Measurements from ENCODE around the gene KLHL22. TPM values are rescaled to one million over a fixed set of nuclear protein-coding genes. Genes with fewer than 3 reads are reported as not detected.

Gene KLHL22
- total and polyA plus RNA-seq, 2 donors (not counting 1 experiment from before 2014, with no cell fraction given) = 17.4 to 35.3 TPM

DNA sequence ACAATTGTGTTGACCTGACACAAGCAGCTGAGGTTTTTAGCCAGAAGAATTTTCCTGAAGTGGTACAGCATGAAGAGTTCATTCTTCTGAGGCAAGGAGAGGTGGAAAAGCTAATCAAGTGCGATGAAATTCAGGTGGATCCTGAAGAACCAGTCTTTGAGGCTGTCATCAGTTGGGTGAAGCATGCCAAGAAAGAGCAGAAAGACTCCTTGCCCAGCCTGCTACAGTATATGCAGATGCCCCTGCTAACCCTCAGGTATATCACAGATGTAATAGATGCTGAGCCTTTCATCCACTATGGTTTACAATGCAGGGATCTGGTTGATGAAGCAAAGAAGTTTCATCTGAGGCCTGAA lies 45.1 kb downstream of the KLHL22 start:
- Histone ChIP-seq H3K36me3 (ENCODE audit: control insufficient read depth, insufficient read depth, low read length) (no peaks in the 10 kb centered on the region), H3K4me1 (ENCODE audit: control insufficient read depth, extremely low read depth, insufficient read depth, low read length) (no peaks in the 10 kb centered on the region), H4K20me1 (ENCODE audit: control insufficient read depth, extremely low read depth, insufficient read depth, low read length) (no peaks in the 10 kb centered on the region), H3K4me3 (replicated peaks in 1 of 4; ENCODE audit: control extremely low read depth in 1 of 4, insufficient read depth in 1 of 4, low read depth in 3 of 4, low read length in 4 of 4) (no peak overlapping the region), H3K27me3 (ENCODE audit: control insufficient read depth, insufficient read depth, low read length) (no peaks in the 10 kb centered on the region), H3K27ac (ENCODE audit: insufficient read depth, low read length) (no peak overlapping the region), H3K9me3 (ENCODE audit: control insufficient read depth, insufficient read depth, low read depth, low read length) (no peaks in the 10 kb centered on the region), H3K4me2 (ENCODE audit: extremely low read depth, insufficient read depth, low read length) (no peak overlapping the region), H3K79me2 (ENCODE audit: control insufficient read depth, insufficient read depth, low read length) (no peaks in the 10 kb centered on the region), H2AFZ (ENCODE audit: low read length) (no peak overlapping the region), H3K9ac (ENCODE audit: insufficient read depth, low read length) (no peak overlapping the region)
- no peak for DNase-seq (ENCODE audit: low read depth in 2 of 2)
- no peak for TF ChIP-seq CTCF (conservative IDR thresholded peaks at IDR 0.05 in 1 of 2, IDR thresholded peaks at IDR 0.05 in 1 of 2; ENCODE audit: low read depth in 1 of 2, low read length in 2 of 2)
- TF ChIP-seq EZH2 (IDR thresholded peaks at IDR 0.05; ENCODE audit: low read length, missing control alignments) = no peak

GRCh38 chr22:20449819-20450550 lies 45.6 kb downstream of the KLHL22 start:
- Histone ChIP-seq H3K36me3 (ENCODE audit: control insufficient read depth, insufficient read depth, low read length) (no peaks in the 10 kb centered on the region), H3K9me3 (ENCODE audit: control insufficient read depth, insufficient read depth, low read depth, low read length) (no peaks in the 10 kb centered on the region), H3K4me1 (ENCODE audit: control insufficient read depth, extremely low read depth, insufficient read depth, low read length) (no peaks in the 10 kb centered on the region), H3K27me3 (ENCODE audit: control insufficient read depth, insufficient read depth, low read length) (no peaks in the 10 kb centered on the region), H3K4me3 (replicated peaks in 1 of 4; ENCODE audit: control extremely low read depth in 1 of 4, insufficient read depth in 1 of 4, low read depth in 3 of 4, low read length in 4 of 4) (no peak overlapping the region), H3K9ac (ENCODE audit: insufficient read depth, low read length) (no peak overlapping the region), H2AFZ (ENCODE audit: low read length) (no peak overlapping the region), H3K79me2 (ENCODE audit: control insufficient read depth, insufficient read depth, low read length) (no peaks in the 10 kb centered on the region), H4K20me1 (ENCODE audit: control insufficient read depth, extremely low read depth, insufficient read depth, low read length) (no peaks in the 10 kb centered on the region), H3K4me2 (ENCODE audit: extremely low read depth, insufficient read depth, low read length) (no peak overlapping the region), H3K27ac (ENCODE audit: insufficient read depth, low read length) (no peak overlapping the region)
- DNase-seq (ENCODE audit: low read depth in 2 of 2) = no peak
- TF ChIP-seq EZH2 (IDR thresholded peaks at IDR 0.05; ENCODE audit: low read length, missing control alignments) = no peak
- TF ChIP-seq CTCF (conservative IDR thresholded peaks at IDR 0.05 in 1 of 2, IDR thresholded peaks at IDR 0.05 in 1 of 2; ENCODE audit: low read depth in 1 of 2, low read length in 2 of 2) = no peak

DNA sequence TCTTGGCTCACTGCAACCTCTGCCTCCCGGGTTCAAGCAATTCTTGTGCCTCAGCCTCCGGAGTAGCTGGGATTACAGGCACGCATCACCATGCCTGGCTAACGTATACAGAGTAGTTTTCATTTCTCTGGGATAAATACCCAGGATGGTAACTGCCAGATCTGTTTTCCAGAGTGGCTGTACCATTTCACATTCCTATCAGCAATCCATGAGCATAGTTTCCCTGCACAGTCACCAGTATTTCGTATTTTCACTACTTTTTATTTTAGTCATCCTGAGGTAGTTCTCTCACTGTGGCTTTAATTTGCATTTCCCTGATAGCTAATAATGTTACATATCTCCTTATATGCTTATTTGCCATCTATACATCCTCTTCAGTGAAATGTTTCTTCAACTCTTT lies 47.0 kb downstream of the KLHL22 start:
- Histone ChIP-seq H3K4me1 (ENCODE audit: control insufficient read depth, extremely low read depth, insufficient read depth, low read length) (no peaks in the 10 kb centered on the region), H2AFZ (ENCODE audit: low read length) (no peak overlapping the region), H3K9me3 (ENCODE audit: control insufficient read depth, insufficient read depth, low read depth, low read length) (no peaks in the 10 kb centered on the region), H3K9ac (ENCODE audit: insufficient read depth, low read length) (no peak overlapping the region), H4K20me1 (ENCODE audit: control insufficient read depth, extremely low read depth, insufficient read depth, low read length) (no peaks in the 10 kb centered on the region), H3K4me2 (ENCODE audit: extremely low read depth, insufficient read depth, low read length) (no peak overlapping the region), H3K4me3 (replicated peaks in 1 of 4; ENCODE audit: control extremely low read depth in 1 of 4, insufficient read depth in 1 of 4, low read depth in 3 of 4, low read length in 4 of 4) (no peak overlapping the region), H3K79me2 (ENCODE audit: control insufficient read depth, insufficient read depth, low read length) (no peaks in the 10 kb centered on the region), H3K27me3 (ENCODE audit: control insufficient read depth, insufficient read depth, low read length) (no peaks in the 10 kb centered on the region), H3K36me3 (ENCODE audit: control insufficient read depth, insufficient read depth, low read length) (no peaks in the 10 kb centered on the region), H3K27ac (ENCODE audit: insufficient read depth, low read length) (no peak overlapping the region)
- DNase-seq (ENCODE audit: low read depth in 2 of 2) = peak in 1 of 2 donors; percentile 29
- TF ChIP-seq EZH2 (IDR thresholded peaks at IDR 0.05; ENCODE audit: low read length, missing control alignments) (no peak), CTCF (conservative IDR thresholded peaks at IDR 0.05 in 1 of 2, IDR thresholded peaks at IDR 0.05 in 1 of 2; ENCODE audit: low read depth in 1 of 2, low read length in 2 of 2) (no peak)
